Panc1 (cell line): Measurements from ENCODE around the gene GPRC5D.

Experiments
- CTCF ChIP-seq: fragments of 450-650 bp; IDR thresholded peaks from 2 replicates; pipeline ENCODE4 v1.5.1; 2017; ENCODE audit warnings: mild to moderate bottlenecking
- POLR2AphosphoS5 ChIP-seq: IDR thresholded peaks from 2 replicates; pipeline ENCODE4 v1.6.1; 2012; ENCODE audit warnings: mild to moderate bottlenecking, low read depth, low read length, moderate library complexity
- REST ChIP-seq, 2 experiments: IDR thresholded peaks; 2 replicates each; pipeline ENCODE4 v1.6.1; 2011 to 2012; ENCODE audit warnings: low read depth in 2 of 2, control low read depth in 1 of 2, low read length in 1 of 2, mild to moderate bottlenecking in 1 of 2, moderate library complexity in 1 of 2; ENCODE audit not compliant: insufficient read depth in 1 of 2

GRCh38 chr12:12891080-12891880 is 60.7 kb downstream of the GPRC5D start, which contains the start of gene GPRC5A:
- TF ChIP-seq REST (IDR thresholded peaks at IDR 0.05; ENCODE audit: insufficient read depth in 1 of 2, low read depth in 2 of 2, low read length in 1 of 2), result peak; percentile 66 to 83; a peak in 3 of 4 replicates
- TF ChIP-seq POLR2AphosphoS5, result peak; percentile 99
- no peak for TF ChIP-seq CTCF
